LNCAP (cell line): ENCODE data around the gene MRPS18B.

Source experiments
- TF ChIP-seq, protein P1 (sequence below): fragments of 450-650 bp; IDR thresholded peaks from 2 replicates; pipeline ENCODE4 v1.5.1; 2017; ENCODE audit warnings: mild to moderate bottlenecking

MRPS18B gene

DNA sequence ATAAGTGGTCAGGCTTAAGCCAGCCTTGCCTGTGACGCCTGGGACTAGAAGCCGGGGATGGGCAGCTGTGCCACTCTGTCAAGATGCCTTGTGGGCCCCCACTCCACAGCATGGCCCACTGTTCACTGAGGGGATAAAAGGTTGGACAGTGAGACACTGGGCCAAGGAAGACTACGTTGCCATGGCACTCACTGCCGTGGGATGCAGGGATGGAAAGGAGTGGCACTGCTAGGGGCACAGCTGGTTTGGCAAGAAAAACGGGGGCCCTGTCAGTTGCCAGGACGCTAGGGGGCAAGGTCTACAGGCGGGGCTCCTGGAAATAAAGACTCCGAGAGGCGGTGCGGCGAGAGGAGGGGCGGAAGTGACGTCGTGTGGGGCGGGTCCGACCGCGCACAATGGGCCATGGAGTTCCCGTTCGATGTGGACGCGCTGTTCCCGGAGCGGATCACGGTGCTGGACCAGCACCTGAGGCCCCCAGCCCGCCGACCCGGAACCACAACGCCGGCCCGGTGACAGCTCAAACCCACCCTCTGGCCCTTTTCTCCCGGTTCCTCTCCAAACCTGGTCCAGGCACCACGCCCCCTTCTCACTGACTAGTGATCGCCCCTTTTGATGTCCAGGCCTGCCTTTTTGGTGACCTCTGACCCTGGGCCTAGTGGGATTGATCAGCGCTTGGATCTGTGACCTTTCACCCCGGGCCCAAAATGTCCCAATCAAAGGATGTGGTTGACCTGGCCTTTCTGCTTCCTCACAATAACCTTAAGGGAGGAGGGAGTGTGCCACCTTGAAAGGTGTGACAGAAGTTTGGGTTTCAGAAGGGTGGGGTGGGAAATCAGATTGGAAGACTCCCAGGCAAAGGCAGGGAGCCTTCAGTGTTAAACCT is 9.1 kb downstream of the MRPS18B start, which contains the start of gene ATAT1:
Gene ATAT1, plus strand, starts transcription at position 391 of the 883 bp plus-strand sequence.
- TF ChIP-seq, protein P1, sequence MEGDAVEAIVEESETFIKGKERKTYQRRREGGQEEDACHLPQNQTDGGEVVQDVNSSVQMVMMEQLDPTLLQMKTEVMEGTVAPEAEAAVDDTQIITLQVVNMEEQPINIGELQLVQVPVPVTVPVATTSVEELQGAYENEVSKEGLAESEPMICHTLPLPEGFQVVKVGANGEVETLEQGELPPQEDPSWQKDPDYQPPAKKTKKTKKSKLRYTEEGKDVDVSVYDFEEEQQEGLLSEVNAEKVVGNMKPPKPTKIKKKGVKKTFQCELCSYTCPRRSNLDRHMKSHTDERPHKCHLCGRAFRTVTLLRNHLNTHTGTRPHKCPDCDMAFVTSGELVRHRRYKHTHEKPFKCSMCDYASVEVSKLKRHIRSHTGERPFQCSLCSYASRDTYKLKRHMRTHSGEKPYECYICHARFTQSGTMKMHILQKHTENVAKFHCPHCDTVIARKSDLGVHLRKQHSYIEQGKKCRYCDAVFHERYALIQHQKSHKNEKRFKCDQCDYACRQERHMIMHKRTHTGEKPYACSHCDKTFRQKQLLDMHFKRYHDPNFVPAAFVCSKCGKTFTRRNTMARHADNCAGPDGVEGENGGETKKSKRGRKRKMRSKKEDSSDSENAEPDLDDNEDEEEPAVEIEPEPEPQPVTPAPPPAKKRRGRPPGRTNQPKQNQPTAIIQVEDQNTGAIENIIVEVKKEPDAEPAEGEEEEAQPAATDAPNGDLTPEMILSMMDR = peak; percentile 24; the same call in 1 of the 2 replicates

DNA sequence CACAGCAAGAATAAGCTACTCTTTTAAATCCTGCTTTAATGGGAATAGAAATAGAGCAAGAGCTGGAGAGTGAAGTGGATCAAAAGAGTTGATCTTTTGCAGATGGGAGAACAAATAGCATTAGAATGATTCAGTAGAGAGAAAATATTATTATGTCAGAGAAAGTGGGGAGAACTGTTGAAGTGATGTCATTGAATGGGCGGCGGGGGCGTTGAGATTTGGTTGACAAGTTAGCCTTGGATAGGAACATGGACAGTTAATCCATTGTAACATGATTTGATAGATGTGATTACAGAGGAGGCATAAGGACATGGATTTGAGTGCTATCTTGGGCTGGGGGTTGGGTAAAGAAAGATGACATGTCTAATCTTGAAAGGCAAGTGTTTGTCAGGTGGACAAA is 18.2 kb downstream of the MRPS18B start:
- TF ChIP-seq, protein P1 = no peak

DNA sequence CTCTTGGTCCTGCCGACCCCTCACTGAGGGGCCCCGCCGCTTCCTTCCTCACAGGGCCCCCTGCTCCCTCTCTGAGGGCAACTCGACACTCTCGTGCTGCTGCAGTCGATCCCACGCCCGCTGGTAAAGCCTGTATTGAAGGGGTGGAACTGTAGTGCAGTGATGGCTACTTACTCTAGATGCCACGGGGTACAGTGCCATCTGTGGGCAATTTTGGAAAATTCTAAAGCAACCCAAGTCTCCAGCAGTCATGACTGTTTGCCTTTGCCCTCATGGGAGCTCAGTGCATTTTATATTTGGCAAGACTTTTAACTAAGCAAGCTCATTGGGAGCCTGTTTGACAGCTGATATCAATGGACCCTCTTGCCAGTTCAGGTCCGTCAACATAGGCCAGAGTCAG is 22.8 kb downstream of the MRPS18B start:
- TF ChIP-seq, protein P1 = no peak

DNA sequence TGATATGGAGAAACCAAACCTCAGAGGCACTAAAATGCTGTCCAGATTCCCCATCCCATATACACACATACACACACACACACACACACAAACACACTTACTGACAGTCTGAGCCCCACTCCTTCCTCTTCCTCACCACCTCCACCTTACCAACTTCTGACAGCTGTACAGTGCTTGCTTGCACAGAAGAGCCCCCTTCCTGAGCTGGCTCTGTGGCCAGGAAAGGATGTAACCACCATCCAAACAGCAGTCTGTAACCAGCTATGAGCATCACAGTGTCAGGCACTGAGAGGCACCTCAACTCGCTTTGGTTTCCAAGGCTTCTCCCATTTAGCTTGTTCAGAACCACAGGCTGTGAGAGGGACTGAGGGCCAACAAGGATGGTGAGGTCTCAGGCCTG is 23.4 kb downstream of the MRPS18B start:
- TF ChIP-seq, protein P1 = no peak

DNA sequence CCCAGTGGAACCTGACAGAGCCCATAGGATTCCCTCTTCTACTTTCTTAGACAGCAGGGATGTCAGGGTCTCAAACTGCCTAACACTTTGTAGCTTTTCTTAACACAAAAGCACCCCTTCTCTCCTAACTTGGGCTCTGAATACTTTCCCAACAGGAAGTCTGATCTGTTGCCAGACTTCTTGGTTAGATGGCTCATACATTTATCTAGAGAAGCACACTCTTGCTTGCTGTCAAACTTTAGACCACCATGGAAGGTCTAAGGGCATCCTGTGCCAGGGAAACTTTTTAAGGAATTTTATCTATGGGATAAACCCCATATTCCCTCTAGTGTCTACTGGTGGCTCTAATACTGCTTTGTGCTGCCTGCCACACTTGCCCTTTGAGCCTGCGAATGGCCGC is 26.0 kb downstream of the MRPS18B start:
- TF ChIP-seq, protein P1 = no peak

DNA sequence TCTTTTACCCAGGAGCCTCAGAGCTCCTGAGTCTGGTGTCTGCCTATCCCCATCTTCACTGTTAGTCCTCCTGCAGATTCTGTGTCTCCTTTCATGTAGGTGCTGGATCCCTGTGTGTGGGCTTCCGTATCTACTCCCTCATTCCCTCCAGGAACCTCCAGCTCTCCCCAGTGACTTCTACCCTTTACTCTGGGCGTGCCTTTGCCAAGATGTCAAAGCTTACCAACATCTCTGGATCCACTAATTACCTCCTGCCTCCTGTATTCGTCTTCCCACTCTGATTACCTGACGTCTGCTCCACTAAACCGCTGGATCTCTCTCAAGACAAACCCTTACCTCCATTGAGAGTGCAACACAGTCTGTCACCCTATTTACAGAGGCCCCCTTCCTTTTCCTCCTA is 27.1 kb downstream of the MRPS18B start:
- TF ChIP-seq, protein P1 = no peak

DNA sequence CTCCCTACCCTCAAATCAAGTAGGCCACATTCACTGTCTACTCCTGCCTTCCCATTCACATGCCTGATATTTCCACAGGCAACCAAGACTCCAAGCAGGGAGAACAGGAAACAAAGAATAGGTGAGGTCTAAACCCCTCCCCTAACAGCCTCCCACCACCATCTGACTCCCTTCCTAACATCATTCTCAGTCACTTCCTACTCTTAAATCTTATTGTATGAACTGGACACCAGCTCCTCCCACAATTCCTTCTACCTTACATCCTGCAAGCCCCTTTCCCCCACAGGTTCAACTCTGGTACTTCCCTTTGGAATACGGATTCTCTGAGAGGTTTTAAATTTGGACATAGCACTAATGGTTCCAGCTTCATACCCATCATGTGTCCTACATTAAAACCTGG is 28.3 kb downstream of the MRPS18B start:
- TF ChIP-seq, protein P1 = no peak
